Caco-2 (cell line): Measurements from ENCODE around the gene IL12RB2. TPM values are rescaled to one million over a fixed set of nuclear protein-coding genes. Genes with fewer than 3 reads are reported as not detected.

ENCODE experiments used
- BruUV-seq: library from RNA; stranded (reverse); fragments of 400-500 nt; replicated peaks from 2 replicates; lab custom pipeline; 2021; lab: Mats Ljungman, UMichigan
- CTCF ChIA-PET: fragments of 300-600 bp; sonication (Branson Sonifier 250); formaldehyde crosslinking; loops from one replicate; lab custom pipeline; 2022; ENCODE audit warnings: antibody characterized with exemption; lab: Charles Lee
- POLR2A ChIA-PET: fragments of 300-600 bp; sonication (Branson Sonifier 250); formaldehyde crosslinking; loops from one replicate; lab custom pipeline; 2022; ENCODE audit warnings: antibody characterized with exemption; lab: Charles Lee
- DNase-seq, 2 experiments: peaks; one replicate each; pipeline versions ENCODE4 v3.0.0 to v3.0.0-alpha.2; 2020 to 2022
- H3K27me3 ChIP-seq: replicated peaks from 2 replicates; pipeline ENCODE4 v1.6.0; 2011; ENCODE audit warnings: low read length; ENCODE audit not compliant: control insufficient read depth, insufficient read depth
- H3K36me3 ChIP-seq: 2 replicates; pipeline ENCODE4 v1.5.1; 2011; ENCODE audit warnings: low read length; ENCODE audit not compliant: control insufficient read depth, insufficient read depth
- H3K4me1 ChIP-seq: fragments of 250-450 bp; sonication (Bioruptor Pico); 2 replicates; pipeline ENCODE4 v1.5.1; 2020; ENCODE audit warnings: mild to moderate bottlenecking
- H3K4me3 ChIP-seq: 2 replicates; pipeline ENCODE4 v1.5.1; 2011; ENCODE audit warnings: low read depth, mild to moderate bottlenecking, control low read depth, low read length
- H3K9me3 ChIP-seq: fragments of 250-450 bp; sonication (Bioruptor Pico); 2 replicates; pipeline ENCODE4 v1.5.1; 2020; ENCODE audit warnings: mild to moderate bottlenecking, moderate library complexity
- H3K27ac Mint-ChIP-seq: one replicate; pipeline ENCODE4 v1.8.0; 2022; ENCODE audit warnings: mixed read lengths; ENCODE audit not compliant: unreplicated experiment
- H3K27me3 Mint-ChIP-seq: one replicate; pipeline ENCODE4 v1.8.0; 2022; ENCODE audit warnings: mixed read lengths; ENCODE audit not compliant: insufficient read depth, unreplicated experiment
- H3K36me3 Mint-ChIP-seq: one replicate; pipeline ENCODE4 v1.8.0; 2022; ENCODE audit warnings: mild to moderate bottlenecking, mixed read lengths; ENCODE audit not compliant: insufficient read depth, unreplicated experiment
- H3K4me1 Mint-ChIP-seq: one replicate; pipeline ENCODE4 v1.8.0; 2022; ENCODE audit warnings: low read depth, mixed read lengths; ENCODE audit not compliant: unreplicated experiment
- H3K4me3 Mint-ChIP-seq: one replicate; pipeline ENCODE4 v1.8.0; 2022; ENCODE audit warnings: mild to moderate bottlenecking, moderate library complexity, mixed read lengths; ENCODE audit not compliant: unreplicated experiment
- H3K9me3 Mint-ChIP-seq: one replicate; pipeline ENCODE4 v1.8.0; 2022; ENCODE audit warnings: mixed read lengths; ENCODE audit not compliant: unreplicated experiment
- CTCF ChIP-seq, 2 experiments: fragments of 200-600 bp in 1 of 2; IDR thresholded peaks; 1 replicate in 1 of 2; 2 replicates in 1 of 2; pipeline versions ENCODE4 v1.5.1 to v1.8.0; 2011 to 2022; ENCODE audit warnings: antibody characterized with exemption in 1 of 2, control low read depth in 1 of 2, inconsistent platforms in 1 of 2, low read depth in 1 of 2, low read length in 1 of 2, mild to moderate bottlenecking in 1 of 2, moderate library complexity in 1 of 2; ENCODE audit not compliant: insufficient read depth in 1 of 2, severe bottlenecking in 1 of 2, unreplicated experiment in 1 of 2
- intact Hi-C: fragments of 100-400 bp; cut with micrococcal nuclease; formaldehyde crosslinking; loops from one replicate; pipeline ENCODE4 v1.10.0; 2022; ENCODE audit not compliant: unreplicated experiment
- total RNA-seq: library from RNA; stranded (reverse); gene quantifications from 2 replicates; pipeline ENCODE4 v1.2.3, GENCODE V29; 2022

IL12RB2 gene
- total RNA-seq, 1 experiment from 2014 or later, result 0.54 TPM

DNA sequence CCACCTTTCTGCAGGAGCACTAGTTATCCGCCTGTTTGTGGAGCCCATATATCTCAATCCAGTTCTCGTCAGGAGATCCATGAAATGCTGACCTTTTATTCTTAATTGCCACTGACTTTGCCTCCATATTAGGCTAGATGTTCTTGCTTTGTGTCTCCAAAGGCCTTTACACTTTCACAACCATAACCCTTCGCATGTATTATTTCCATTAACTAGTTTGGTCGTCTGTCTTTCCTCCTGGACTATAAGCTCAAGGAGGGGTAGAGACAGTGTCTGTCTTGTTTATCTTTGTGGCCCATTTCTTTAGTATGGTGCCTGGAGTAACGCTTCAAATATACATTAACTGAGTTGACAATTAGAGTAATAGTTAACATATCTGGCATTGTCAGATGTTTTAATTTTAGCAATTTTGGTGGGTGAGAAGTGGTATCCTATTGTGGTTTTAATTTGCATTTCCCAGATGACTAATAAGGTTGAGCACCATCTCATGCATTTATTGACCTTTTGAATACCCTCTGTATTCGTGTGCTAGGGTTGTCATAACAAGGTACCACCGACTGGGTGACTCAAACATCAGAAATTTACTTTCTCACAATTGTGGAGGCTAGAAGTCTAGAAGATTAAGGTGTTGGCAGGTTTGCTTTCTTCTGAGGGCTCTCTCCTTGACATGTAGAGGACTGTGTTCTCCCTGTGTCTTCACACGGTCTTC, 21.7 kb upstream of the IL12RB2 start:
- Mint-ChIP-seq H3K27ac (no peak overlapping the region), H3K9me3 (no peaks in the 10 kb centered on the region), H3K36me3 (no peaks in the 10 kb centered on the region), H3K4me3 (no peak overlapping the region), H3K4me1 (no peaks in the 10 kb centered on the region), H3K27me3 (no peaks in the 10 kb centered on the region)
- Histone ChIP-seq H3K9me3 (no peaks in the 10 kb centered on the region), H3K4me3 (no peak overlapping the region), H3K4me1 (peaks cover 6% of the 10 kb centered on the region; the same call in 1 of the 2 replicates), H3K36me3 (no peaks in the 10 kb centered on the region), H3K27me3 (no peaks in the 10 kb centered on the region)
- POLR2A ChIA-PET, result no interaction called here
- intact Hi-C loops, result no loop called here
- no peak for TF ChIP-seq CTCF (IDR thresholded peaks at IDR 0.05; ENCODE audit: insufficient read depth in 1 of 2, low read depth in 1 of 2, low read length in 1 of 2, severe bottlenecking in 1 of 2, unreplicated experiment in 1 of 2)
- CTCF ChIA-PET, result no interaction called here
- no peak for DNase-seq
- BruUV-seq, result no TSS peak

DNA sequence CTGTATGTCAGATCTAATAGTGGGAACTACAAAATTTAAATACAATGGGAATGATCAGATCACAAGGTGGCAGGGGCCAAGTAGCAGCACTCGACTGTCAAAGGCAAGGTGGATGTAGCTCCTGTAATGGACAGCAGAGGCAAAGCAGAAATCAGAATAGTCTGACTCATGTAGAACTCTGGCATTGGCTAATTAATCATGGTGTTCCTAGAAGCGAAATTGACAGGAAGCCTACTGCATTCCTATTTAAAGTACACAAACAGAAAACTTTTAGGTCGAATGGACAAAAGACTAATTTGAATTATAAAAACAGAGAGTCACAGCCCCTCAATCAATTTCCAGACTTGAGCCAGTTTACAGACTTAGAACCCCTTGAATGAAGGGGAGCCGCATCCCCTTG, 17.4 kb upstream of the IL12RB2 start:
- Histone ChIP-seq H3K9me3 (no peaks in the 10 kb centered on the region), H3K4me1 (no peaks in the 10 kb centered on the region), H3K4me3 (no peak overlapping the region), H3K27me3 (no peaks in the 10 kb centered on the region), H3K36me3 (no peaks in the 10 kb centered on the region)
- ChIA-PET POLR2A (no interaction called here), CTCF (no interaction called here)
- no TSS peak for BruUV-seq
- no peaks in the 10 kb centered on the region for H3K4me1 Mint-ChIP-seq
- no peaks in the 10 kb centered on the region for H3K9me3 Mint-ChIP-seq
- H3K27me3 Mint-ChIP-seq, result peaks cover under 1% of the 10 kb centered on the region
- no peak for TF ChIP-seq CTCF (IDR thresholded peaks at IDR 0.05; ENCODE audit: insufficient read depth in 1 of 2, low read depth in 1 of 2, low read length in 1 of 2, severe bottlenecking in 1 of 2, unreplicated experiment in 1 of 2)
- no peak overlapping the region for H3K4me3 Mint-ChIP-seq
- H3K36me3 Mint-ChIP-seq, result no peaks in the 10 kb centered on the region
- no peak for DNase-seq
- intact Hi-C loops, result no loop called here
- no peak overlapping the region for H3K27ac Mint-ChIP-seq

- H3K4me3 Mint-ChIP-seq, result no peak overlapping the region
- ChIA-PET POLR2A (no interaction called here), CTCF (interaction anchor here (0.6 kb wide), 1 partner anchor 206 kb away, joined by 3 read pairs; no protein-coding TSS in a partner anchor)
- H3K27me3 Mint-ChIP-seq, result peaks cover 2% of the 10 kb centered on the region
- H3K9me3 Mint-ChIP-seq, result no peaks in the 10 kb centered on the region
- no peaks in the 10 kb centered on the region for H3K4me1 Mint-ChIP-seq
- H3K36me3 Mint-ChIP-seq, result no peaks in the 10 kb centered on the region
- no peak overlapping the region for H3K4me3 ChIP-seq
- no TSS peak for BruUV-seq
- H3K36me3 ChIP-seq, result no peaks in the 10 kb centered on the region
- H3K4me1 ChIP-seq, result no peaks in the 10 kb centered on the region
- TF ChIP-seq CTCF (IDR thresholded peaks at IDR 0.05; ENCODE audit: insufficient read depth in 1 of 2, low read depth in 1 of 2, low read length in 1 of 2, severe bottlenecking in 1 of 2, unreplicated experiment in 1 of 2), result no peak
- DNase-seq, result no peak
- H3K9me3 ChIP-seq, result no peaks in the 10 kb centered on the region
- intact Hi-C loops, result no loop called here
- H3K27ac Mint-ChIP-seq, result no peak overlapping the region
- H3K27me3 ChIP-seq, result no peaks in the 10 kb centered on the region
Measured at GRCh38 chr1:67294836-67295617, 12.6 kb upstream of the IL12RB2 start.
